Neural cell (in vitro differentiated cells): ENCODE results near the gene GCNT1. TPM values are rescaled to one million over a fixed set of nuclear protein-coding genes. Genes with fewer than 3 reads are reported as not detected.

Experiments
- H2AFZ ChIP-seq: fragments of 200-600, 300-800 bp; sonication (generic), shearing (Covaris generic); 2 replicates; pipeline ENCODE4 v1.6.0; 2014; ENCODE audit warnings: low read depth, mild to moderate bottlenecking, antibody characterized with exemption, low read length, moderate library complexity
- H3F3A ChIP-seq: fragments of 200-600 bp; shearing (Covaris generic); 2 replicates; pipeline ENCODE4 v1.6.1; 2016; ENCODE audit warnings: mild to moderate bottlenecking, moderate library complexity, mixed read lengths, antibody characterized with exemption, low read length; ENCODE audit not compliant: insufficient read depth, poor library complexity, severe bottlenecking
- H3K27ac ChIP-seq: fragments of 200-600, 300-800 bp; sonication (generic), shearing (Covaris generic); 2 replicates; pipeline ENCODE4 v1.5.1; 2014; ENCODE audit warnings: mild to moderate bottlenecking, low read length, moderate library complexity
- H3K27me3 ChIP-seq: fragments of 300-800, 200-600 bp; sonication (generic), shearing (Covaris generic); 2 replicates; pipeline ENCODE4 v1.6.0; 2014; ENCODE audit warnings: mild to moderate bottlenecking, low read depth, low read length, moderate library complexity; ENCODE audit not compliant: insufficient read depth
- H3K36me3 ChIP-seq: fragments of 300-800, 200-600 bp; sonication (generic), shearing (Covaris generic); 2 replicates; pipeline ENCODE4 v1.5.1; 2014; ENCODE audit warnings: mild to moderate bottlenecking, antibody characterized with exemption, low read length, moderate library complexity; ENCODE audit not compliant: insufficient read depth
- H3K4me2 ChIP-seq: fragments of 300-800, 200-600 bp; sonication (generic), shearing (Covaris generic); 2 replicates; pipeline ENCODE4 v1.6.0; 2014; ENCODE audit warnings: mild to moderate bottlenecking, low read length
- H3K4me3 ChIP-seq: fragments of 300-800, 200-600 bp; sonication (generic), shearing (Covaris generic); 2 replicates; pipeline ENCODE4 v1.5.1; 2014; ENCODE audit warnings: mild to moderate bottlenecking, low read length, moderate library complexity
- H3K79me2 ChIP-seq: fragments of 200-600 bp; shearing (Covaris generic); replicated peaks from 2 replicates; pipeline ENCODE4 v1.6.0; 2014; ENCODE audit warnings: mild to moderate bottlenecking, low read length, moderate library complexity; ENCODE audit not compliant: insufficient read depth
- H3K9ac ChIP-seq: fragments of 300-800, 200-600 bp; sonication (generic), shearing (Covaris generic); 2 replicates; pipeline ENCODE4 v1.6.1; 2016; ENCODE audit warnings: mild to moderate bottlenecking, low read length, mixed read lengths
- H3K9me2 ChIP-seq: fragments of 200-600 bp; shearing (Covaris generic); 2 replicates; pipeline ENCODE4 v1.6.1; 2016; ENCODE audit warnings: mild to moderate bottlenecking, low read length, mixed read lengths; ENCODE audit not compliant: insufficient read depth
- H3K9me3 ChIP-seq: fragments of 200-600, 300-800 bp; sonication (generic), shearing (Covaris generic); 2 replicates; pipeline ENCODE4 v1.6.1; 2016; ENCODE audit warnings: mild to moderate bottlenecking, mixed run types, low read length, moderate library complexity, mixed read lengths
- H4K20me1 ChIP-seq: fragments of 200-600 bp; shearing (Covaris generic); 2 replicates; pipeline ENCODE4 v1.6.1; 2016; ENCODE audit warnings: mild to moderate bottlenecking, mixed run types; ENCODE audit not compliant: insufficient read depth
- EP300 ChIP-seq: fragments of 450-650 bp; conservative IDR thresholded peaks from 2 replicates; pipeline ENCODE4 v1.6.1; 2014; ENCODE audit warnings: antibody characterized with exemption, mild to moderate bottlenecking, moderate library complexity; ENCODE audit not compliant: poor library complexity, severe bottlenecking
- EZH2 ChIP-seq: fragments of 200-600, 300-800 bp; shearing (Covaris generic), sonication (generic); IDR thresholded peaks from 2 replicates; pipeline ENCODE4 v1.6.1; 2014; ENCODE audit warnings: antibody characterized with exemption, low read length, borderline replicate concordance, mild to moderate bottlenecking; ENCODE audit not compliant: insufficient read depth, poor library complexity, severe bottlenecking
- MXI1 ChIP-seq: fragments of 450-650 bp; conservative IDR thresholded peaks from 2 replicates; pipeline ENCODE4 v1.6.1; 2014; ENCODE audit warnings: antibody characterized with exemption, mild to moderate bottlenecking; ENCODE audit not compliant: poor library complexity, severe bottlenecking
- POLR2AphosphoS5 ChIP-seq: IDR thresholded peaks from 2 replicates; pipeline ENCODE4 v1.6.1; 2012
- RAD21 ChIP-seq: fragments of 450-650 bp; conservative IDR thresholded peaks from 2 replicates; pipeline ENCODE4 v1.6.1; 2014; ENCODE audit warnings: antibody characterized with exemption, mild to moderate bottlenecking, moderate library complexity
- SMC3 ChIP-seq: fragments of 450-650 bp; conservative IDR thresholded peaks from 2 replicates; pipeline ENCODE4 v1.6.1; 2014; ENCODE audit warnings: antibody characterized with exemption, mild to moderate bottlenecking, moderate library complexity; ENCODE audit not compliant: poor library complexity
- TAF1 ChIP-seq: IDR thresholded peaks from 2 replicates; pipeline ENCODE4 v1.6.1; 2012; ENCODE audit warnings: low read depth
- polyA plus RNA-seq: library from polyadenylated mRNA; depleted of rRNA; stranded (reverse); fragments of >200 nt; gene quantifications from 2 replicates; pipeline ENCODE4 v1.2.3, GENCODE V29; 2014
- TF ChIP-seq, protein P1 (sequence below): IDR thresholded peaks from 2 replicates; pipeline ENCODE4 v1.6.1; 2012; ENCODE audit warnings: borderline replicate concordance
- TF ChIP-seq, protein P2 (sequence below): fragments of 450-650 bp; IDR thresholded peaks from 2 replicates; pipeline ENCODE4 v1.5.1; 2014; ENCODE audit warnings: antibody characterized with exemption, mild to moderate bottlenecking, moderate library complexity; ENCODE audit not compliant: poor library complexity, severe bottlenecking

Gene GCNT1
- polyA plus RNA-seq, 1 donor from 2014 or later, result 0.22 TPM

DNA sequence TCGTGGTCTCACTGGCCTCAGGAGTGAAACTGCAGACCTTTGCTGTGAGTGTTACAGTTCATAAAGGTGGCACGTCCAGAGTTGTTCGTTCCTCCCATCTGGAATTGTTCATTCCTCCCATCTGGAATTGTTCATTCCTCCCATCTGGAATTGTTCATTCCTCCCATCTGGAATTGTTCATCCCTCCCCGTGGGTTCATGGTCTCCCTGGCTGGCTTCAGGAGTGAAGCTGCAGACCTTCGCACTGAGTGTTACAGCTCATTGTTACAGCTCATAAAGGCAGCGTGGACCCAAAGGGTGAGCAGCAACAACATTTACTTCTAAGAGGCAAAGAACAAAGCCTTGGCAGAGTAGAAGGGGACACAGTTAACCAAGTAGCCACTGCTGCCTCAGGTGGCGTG is 69.1 kb downstream of the GCNT1 start:
- H3F3A ChIP-seq, result no peaks in the 10 kb centered on the region
- no peaks in the 10 kb centered on the region for H3K27me3 ChIP-seq
- no peak overlapping the region for H3K27ac ChIP-seq
- TF ChIP-seq TAF1, result no peak
- no peak for TF ChIP-seq EP300
- TF ChIP-seq, protein P1, sequence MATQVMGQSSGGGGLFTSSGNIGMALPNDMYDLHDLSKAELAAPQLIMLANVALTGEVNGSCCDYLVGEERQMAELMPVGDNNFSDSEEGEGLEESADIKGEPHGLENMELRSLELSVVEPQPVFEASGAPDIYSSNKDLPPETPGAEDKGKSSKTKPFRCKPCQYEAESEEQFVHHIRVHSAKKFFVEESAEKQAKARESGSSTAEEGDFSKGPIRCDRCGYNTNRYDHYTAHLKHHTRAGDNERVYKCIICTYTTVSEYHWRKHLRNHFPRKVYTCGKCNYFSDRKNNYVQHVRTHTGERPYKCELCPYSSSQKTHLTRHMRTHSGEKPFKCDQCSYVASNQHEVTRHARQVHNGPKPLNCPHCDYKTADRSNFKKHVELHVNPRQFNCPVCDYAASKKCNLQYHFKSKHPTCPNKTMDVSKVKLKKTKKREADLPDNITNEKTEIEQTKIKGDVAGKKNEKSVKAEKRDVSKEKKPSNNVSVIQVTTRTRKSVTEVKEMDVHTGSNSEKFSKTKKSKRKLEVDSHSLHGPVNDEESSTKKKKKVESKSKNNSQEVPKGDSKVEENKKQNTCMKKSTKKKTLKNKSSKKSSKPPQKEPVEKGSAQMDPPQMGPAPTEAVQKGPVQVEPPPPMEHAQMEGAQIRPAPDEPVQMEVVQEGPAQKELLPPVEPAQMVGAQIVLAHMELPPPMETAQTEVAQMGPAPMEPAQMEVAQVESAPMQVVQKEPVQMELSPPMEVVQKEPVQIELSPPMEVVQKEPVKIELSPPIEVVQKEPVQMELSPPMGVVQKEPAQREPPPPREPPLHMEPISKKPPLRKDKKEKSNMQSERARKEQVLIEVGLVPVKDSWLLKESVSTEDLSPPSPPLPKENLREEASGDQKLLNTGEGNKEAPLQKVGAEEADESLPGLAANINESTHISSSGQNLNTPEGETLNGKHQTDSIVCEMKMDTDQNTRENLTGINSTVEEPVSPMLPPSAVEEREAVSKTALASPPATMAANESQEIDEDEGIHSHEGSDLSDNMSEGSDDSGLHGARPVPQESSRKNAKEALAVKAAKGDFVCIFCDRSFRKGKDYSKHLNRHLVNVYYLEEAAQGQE, result no peak
- TF ChIP-seq RAD21, result no peak
- TF ChIP-seq EZH2, result no peak
- no peak for TF ChIP-seq POLR2AphosphoS5
- no peaks in the 10 kb centered on the region for H3K79me2 ChIP-seq
- no peak overlapping the region for H3K4me3 ChIP-seq
- no peaks in the 10 kb centered on the region for H3K9me2 ChIP-seq
- no peaks in the 10 kb centered on the region for H3K9me3 ChIP-seq
- no peak overlapping the region for H3K4me2 ChIP-seq
- H3K9ac ChIP-seq, result no peak overlapping the region
- no peak overlapping the region for H2AFZ ChIP-seq
- no peaks in the 10 kb centered on the region for H3K36me3 ChIP-seq
- no peaks in the 10 kb centered on the region for H4K20me1 ChIP-seq

DNA sequence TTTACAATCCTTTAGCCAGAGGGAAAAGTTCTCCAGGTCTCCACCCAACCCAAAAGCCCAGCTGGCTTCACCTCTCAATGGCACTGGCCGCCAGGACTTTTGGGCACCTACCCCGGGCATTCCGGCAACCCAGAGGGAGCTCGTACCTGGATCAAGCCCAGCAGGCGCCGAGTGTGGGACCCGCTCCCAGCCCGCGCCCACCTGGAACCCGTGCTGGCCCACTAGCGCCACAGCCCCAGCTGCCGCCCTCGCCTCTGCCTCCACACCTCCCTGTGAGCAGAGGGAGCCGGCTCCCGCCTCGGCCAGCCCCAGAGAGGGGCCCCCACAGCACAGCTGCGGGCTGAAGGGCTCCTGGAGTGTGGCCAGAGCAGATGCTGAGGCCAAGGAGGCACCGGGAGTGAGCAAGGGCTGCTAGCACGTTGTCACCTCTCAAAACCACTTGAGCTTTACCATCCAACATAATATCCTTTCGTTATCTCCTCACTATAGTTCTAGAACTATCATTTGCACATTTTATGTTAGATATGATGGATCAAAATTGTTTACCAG is 69.7 kb downstream of the GCNT1 start:
- Histone ChIP-seq H3K9me2 (no peaks in the 10 kb centered on the region), H3K79me2 (no peaks in the 10 kb centered on the region), H3K27ac (no peak overlapping the region), H3K4me2 (no peak overlapping the region), H3K36me3 (no peaks in the 10 kb centered on the region), H4K20me1 (no peaks in the 10 kb centered on the region), H3K9me3 (no peaks in the 10 kb centered on the region), H3K9ac (no peak overlapping the region), H2AFZ (no peak overlapping the region), H3F3A (no peaks in the 10 kb centered on the region), H3K4me3 (no peak overlapping the region), H3K27me3 (no peaks in the 10 kb centered on the region)
- TF ChIP-seq TAF1, result no peak
- no peak for TF ChIP-seq SMC3
- no peak for TF ChIP-seq MXI1
- TF ChIP-seq POLR2AphosphoS5, result no peak
- TF ChIP-seq, protein P1, result no peak
- TF ChIP-seq RAD21, result no peak
- TF ChIP-seq EZH2, result no peak
- no peak for TF ChIP-seq EP300
- TF ChIP-seq, protein P2, sequence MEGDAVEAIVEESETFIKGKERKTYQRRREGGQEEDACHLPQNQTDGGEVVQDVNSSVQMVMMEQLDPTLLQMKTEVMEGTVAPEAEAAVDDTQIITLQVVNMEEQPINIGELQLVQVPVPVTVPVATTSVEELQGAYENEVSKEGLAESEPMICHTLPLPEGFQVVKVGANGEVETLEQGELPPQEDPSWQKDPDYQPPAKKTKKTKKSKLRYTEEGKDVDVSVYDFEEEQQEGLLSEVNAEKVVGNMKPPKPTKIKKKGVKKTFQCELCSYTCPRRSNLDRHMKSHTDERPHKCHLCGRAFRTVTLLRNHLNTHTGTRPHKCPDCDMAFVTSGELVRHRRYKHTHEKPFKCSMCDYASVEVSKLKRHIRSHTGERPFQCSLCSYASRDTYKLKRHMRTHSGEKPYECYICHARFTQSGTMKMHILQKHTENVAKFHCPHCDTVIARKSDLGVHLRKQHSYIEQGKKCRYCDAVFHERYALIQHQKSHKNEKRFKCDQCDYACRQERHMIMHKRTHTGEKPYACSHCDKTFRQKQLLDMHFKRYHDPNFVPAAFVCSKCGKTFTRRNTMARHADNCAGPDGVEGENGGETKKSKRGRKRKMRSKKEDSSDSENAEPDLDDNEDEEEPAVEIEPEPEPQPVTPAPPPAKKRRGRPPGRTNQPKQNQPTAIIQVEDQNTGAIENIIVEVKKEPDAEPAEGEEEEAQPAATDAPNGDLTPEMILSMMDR, result no peak
